GM13977 (cell line): ENCODE data around the gene FFAR4.

Experiments used
- DNase-seq: peaks from one replicate; pipeline ENCODE4 v3.0.0; 2012; ENCODE audit warnings: low spot score
- in situ Hi-C: fragments of 300-500 bp; cut with MboI; formaldehyde crosslinking; loops from one replicate; pipeline ENCODE4 v1.12.0; 2022; ENCODE audit warnings: low sequenced_read_pairs, low pct_unique_long_range_greater_than_20kb, mixed read lengths, inconsistent platforms; ENCODE audit not compliant: unreplicated experiment
- TF ChIP-seq, protein P1 (sequence below): IDR thresholded peaks from 2 replicates; pipeline ENCODE4 v1.5.1; 2012; ENCODE audit warnings: mild to moderate bottlenecking, control low read depth; ENCODE audit not compliant: insufficient read depth; ENCODE audit errors: extremely low read depth, missing control alignments

Gene FFAR4

DNA sequence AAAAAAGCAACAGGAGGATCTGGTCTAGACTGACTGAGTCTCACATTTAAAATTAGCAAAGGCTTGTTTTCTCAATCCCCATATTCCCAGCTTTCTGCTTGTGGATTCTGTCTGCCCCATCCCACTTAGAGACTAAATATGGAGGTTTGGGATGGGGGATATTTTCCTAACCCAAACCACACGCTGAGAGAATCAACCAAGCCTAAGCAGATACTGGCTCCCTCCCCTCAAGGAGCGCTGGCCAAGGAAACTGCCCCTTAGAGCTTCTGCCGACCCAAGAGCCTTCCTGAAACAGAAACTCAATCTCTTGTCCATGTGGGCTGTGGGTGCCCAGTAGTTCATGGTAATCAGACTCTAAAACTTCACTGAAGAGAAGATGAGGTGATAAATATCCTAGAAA, 3.9 kb downstream of the FFAR4 start:
- TF ChIP-seq, protein P1, sequence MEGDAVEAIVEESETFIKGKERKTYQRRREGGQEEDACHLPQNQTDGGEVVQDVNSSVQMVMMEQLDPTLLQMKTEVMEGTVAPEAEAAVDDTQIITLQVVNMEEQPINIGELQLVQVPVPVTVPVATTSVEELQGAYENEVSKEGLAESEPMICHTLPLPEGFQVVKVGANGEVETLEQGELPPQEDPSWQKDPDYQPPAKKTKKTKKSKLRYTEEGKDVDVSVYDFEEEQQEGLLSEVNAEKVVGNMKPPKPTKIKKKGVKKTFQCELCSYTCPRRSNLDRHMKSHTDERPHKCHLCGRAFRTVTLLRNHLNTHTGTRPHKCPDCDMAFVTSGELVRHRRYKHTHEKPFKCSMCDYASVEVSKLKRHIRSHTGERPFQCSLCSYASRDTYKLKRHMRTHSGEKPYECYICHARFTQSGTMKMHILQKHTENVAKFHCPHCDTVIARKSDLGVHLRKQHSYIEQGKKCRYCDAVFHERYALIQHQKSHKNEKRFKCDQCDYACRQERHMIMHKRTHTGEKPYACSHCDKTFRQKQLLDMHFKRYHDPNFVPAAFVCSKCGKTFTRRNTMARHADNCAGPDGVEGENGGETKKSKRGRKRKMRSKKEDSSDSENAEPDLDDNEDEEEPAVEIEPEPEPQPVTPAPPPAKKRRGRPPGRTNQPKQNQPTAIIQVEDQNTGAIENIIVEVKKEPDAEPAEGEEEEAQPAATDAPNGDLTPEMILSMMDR, result no peak
- in situ Hi-C loops, result loop anchor here (25.0 kb wide), 1 partner anchor 242 kb away; no protein-coding TSS in a partner anchor

GRCh38 chr10:93572606-93573005, 6.1 kb downstream of the FFAR4 start:
- no peak for DNase-seq
- in situ Hi-C loops, result loop anchor here (25.0 kb wide), 1 partner anchor 240 kb away; no protein-coding TSS in a partner anchor
- TF ChIP-seq, protein P1, result no peak

More for the DNA sequence above, 3.9 kb downstream of the FFAR4 start:
- DNase-seq, result no peak

DNA sequence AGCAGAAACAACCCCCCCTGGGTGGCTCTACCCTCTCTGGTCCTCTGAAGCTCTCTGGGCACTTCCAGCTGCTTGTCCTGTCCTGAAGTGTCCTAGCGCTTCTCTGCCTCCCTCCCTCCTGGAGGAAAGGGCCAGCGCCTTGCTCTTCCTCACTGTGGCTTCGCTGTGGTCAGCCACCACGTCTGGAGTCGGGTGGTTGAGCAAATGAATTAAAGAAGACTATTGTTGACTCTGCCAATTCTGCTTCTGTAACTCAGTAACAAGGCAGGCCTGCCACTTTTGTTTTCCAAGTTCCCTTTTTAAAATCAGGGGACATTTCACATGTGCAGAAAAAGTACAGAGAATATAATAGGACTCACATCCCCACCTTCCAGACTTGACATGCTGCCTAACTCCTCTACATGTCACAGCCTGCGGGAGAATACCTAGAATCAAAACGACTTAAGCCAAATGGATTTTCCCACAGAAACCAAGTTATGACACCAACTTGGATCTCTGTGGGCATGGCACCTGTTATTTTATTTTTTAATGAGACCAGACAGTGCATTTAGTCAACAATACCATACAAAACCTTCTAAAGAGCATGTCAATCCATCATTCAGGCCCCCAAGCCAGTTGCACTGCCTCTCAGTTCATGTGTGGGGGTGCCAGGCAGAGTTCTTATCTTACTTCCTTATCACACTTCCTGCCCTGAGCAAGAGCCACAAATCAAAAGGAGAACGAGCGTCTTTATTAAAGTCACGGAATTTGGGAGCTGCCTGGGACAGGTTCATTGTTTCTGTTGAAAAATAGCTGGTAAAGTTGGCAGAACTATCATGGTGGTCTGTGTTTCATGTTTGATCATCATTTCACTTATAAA, 6.8 kb downstream of the FFAR4 start:
- in situ Hi-C loops, result loop anchor here (25.0 kb wide), 1 partner anchor 239 kb away; no protein-coding TSS in a partner anchor
- DNase-seq, result no peak

GRCh38 chr10:93573924-93574323, 7.5 kb downstream of the FFAR4 start:
- no peak for DNase-seq
- in situ Hi-C loops, result loop anchor here (25.0 kb wide), 1 partner anchor 238 kb away; no protein-coding TSS in a partner anchor
- TF ChIP-seq, protein P1, result no peak

More for the DNA sequence above, 6.8 kb downstream of the FFAR4 start:
- TF ChIP-seq, protein P1, result no peak

DNA sequence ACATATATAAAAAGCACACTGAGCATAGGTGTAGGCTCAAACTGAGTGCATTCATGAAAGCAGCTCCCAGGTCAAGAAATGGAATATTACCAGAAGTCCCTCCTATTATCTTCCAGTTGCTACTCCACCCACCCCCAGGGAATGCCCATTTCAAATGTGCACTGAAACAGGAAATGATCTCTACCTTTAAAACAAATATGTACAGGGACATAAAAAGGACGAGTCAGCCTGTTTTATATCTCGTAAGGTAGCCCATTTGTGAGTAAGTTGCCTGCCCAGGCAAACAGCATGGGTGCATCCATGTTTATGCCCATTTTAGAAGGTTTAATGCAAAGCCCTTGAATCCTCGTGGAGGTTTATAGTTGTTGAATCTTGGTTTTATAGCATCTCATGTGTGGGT, 10.4 kb downstream of the FFAR4 start:
- TF ChIP-seq, protein P1, result no peak
- in situ Hi-C loops, result no loop called here
- DNase-seq, result no peak

- TF ChIP-seq, protein P1, result no peak
- in situ Hi-C loops, result no loop called here
- no peak for DNase-seq
Observed at GRCh38 chr10:93577565-93577964, 11.1 kb downstream of the FFAR4 start.
